Stimulated activated CD4-positive, alpha-beta T cell treated with anti-CD3 and anti-CD28 coated beads, Interleukin-15, amount 100 ng/mL, for 24 hours (primary cell): ENCODE data around the gene NPM3.
A peak's percentile ranks its signal among the peaks of the same experiment; 100 is the strongest.

ENCODE experiments used
- DNase-seq: peaks from one replicate; pipeline ENCODE4 v3.0.0-alpha.2; 2020

NPM3 gene, protein sequence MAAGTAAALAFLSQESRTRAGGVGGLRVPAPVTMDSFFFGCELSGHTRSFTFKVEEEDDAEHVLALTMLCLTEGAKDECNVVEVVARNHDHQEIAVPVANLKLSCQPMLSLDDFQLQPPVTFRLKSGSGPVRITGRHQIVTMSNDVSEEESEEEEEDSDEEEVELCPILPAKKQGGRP

GRCh38 chr10:101782811-101783735, at the start of gene NPM3:
Gene NPM3, minus strand, starts transcription at chr10:101783446. Its CDS starts 56 bp downstream, at chr10:101783390.
- DNase-seq: peak; percentile 95

- DNase-seq: no peak
Observed at GRCh38 chr10:101832325-101832771, 49.1 kb upstream of the NPM3 start.

DNA sequence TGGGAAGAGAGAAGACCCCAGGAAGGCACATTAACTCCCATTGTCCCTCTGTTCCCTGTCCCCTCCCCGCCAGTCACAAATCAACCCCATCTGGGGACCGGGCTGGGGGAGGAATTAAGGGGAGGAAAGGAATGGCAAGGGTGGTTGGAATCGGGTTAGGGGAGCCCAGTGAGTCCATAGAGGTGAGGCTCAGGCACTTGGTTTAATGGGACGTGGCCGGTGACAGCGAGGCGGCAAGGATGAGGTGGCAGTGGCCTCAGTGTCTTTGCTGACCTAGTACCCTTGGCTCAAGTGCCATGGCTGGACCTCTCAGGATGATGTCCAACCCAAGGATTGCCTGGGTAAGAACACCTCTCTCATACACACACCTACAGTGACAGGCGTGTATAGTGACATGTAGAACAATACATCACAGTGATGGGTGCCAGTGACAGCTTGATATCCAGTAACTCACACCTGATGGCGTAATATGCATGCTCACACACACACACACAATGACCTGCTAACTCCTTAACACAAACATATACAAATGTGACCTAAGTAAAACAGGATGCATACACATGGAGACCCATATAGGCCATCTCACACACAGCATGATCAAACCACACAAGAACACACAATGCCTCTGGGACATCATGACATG, 48.0 kb upstream of the NPM3 start:
- no peak for DNase-seq

- DNase-seq: peak; percentile 93
Observed at GRCh38 chr10:101830322-101831168, 47.3 kb upstream of the NPM3 start.

DNA sequence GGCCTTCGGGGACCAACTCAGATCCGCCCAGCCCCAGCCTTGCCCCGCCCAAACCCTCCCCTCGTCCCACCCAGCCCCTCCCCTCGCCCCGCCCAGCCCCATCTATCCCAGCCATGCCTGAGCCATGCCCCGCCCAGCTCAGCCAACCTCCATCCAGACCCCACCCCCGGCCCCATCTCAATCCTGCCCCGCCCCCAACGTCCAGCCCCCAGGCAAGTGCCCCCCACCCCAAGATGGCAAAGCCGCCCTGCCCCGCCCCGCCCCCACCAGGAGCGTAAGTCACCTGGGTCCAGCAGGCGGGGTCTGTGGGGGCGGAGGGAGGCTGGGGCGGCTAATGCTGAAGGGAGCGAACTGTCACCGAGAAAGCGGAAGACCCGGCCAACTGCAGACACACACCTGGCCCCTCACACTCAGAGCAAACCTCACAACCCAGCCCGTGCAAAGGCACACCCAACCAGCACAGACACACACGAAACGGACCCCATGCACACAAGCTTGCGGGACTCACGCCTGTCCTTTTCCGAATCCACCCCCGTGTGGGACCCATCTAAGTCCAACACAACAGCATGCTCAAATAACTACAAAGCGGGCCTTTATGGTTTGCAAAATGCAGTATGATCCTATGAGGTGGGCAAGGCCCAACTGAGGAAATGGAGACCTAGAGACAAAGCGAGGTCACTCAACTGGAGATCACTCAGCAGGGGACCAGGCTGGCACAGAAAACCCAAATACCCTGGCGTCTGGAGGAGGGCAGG, 46.5 kb upstream of the NPM3 start:
- peak; percentile 68 for DNase-seq

DNA sequence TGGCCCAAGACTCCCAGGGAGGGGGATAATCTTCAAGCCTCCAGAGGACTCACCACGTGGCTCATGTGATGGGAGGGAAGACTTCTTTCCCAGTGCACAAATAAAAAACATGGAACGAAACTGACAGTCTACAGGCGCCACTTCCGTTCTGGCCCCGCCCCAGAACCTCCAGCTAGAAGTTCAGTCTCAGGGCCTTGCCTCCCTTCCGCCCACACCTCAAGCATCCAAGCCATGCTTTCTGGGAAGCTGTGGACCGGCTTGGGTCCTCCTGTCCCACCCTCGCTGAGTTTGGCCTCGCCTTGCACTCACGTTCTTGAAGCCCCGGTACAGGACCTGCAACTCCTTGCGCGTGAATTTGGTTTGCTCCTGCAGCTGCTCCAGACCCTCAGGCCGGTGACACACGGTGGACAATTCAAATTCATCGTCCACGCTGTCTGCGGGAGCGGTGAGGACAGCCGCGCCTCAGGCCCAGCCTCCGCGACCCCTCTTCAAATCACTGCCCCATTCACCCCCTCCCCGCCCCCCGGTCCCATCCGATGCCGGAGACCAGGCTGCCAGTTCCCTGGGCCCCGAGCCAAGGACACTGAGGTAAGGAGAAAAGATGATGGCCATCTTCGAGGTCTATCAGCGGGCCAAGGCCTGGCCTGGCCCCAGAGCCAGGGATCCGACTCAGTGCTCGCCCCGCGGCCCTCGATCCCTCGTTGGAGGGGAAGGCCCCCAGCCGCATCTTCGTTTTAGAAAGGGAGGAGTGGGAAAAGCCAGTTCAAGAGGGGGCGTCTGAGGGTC, 45.7 kb upstream of the NPM3 start:
- DNase-seq: no peak

DNA sequence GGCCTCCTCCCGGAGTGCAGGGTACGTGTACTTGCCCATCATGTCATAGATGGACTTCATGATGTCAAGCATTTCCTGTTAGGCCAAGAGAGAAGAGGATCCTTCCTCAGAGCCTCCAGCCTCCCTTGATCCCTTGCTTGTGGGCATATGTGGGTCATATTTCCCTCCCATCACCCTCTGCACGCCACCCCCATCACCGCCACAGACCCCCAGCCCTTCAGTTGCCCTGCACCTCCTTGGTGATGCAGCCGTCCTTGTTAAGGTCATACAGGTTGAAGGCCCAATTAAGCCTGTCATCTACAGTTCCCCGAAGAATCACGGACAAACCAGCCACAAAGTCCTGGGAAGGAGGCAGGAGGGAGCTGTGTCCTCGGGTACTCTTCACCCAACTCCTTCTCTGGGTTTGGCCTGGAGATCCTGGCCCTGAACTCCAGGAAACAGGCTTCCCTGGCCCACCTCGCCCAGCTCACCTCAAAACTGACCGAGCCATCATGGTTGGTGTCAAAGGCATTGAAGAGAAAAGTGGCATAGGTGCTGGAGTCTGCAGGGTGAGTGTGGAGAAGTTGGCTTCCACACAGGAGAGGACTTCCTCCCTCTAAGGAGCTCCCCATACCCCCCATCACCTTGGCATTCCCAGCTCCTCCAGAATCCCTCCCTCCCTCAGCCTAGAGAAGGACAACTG, 44.8 kb upstream of the NPM3 start:
- DNase-seq: no peak

DNA sequence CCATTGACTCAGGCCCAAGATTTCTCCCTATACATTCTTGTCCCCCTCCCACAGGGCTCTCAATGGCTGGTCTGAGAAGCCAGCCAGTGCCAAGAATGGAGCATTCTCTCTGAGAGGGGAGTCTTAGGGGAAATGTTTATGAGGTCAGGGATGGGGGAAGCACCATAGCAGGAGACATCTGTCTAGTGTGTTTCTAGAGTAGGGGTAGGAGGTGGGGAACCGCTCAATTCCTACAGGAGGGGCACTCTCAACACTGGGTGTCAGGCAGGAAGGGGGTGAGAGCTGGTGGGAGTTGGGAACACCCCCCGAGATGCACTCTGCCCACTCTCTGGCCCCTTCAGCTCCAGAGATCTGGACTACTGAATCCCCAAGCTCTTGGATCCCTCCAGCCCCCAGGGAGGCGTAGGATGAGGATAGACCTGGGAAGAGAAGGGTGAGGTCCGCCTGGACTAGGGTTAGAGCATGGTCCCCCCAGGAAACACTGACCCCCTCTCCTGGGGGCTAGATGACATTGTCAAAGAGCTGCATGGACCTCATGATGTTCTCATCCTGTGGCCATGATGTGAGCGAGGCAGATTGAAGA, 43.7 kb upstream of the NPM3 start:
- DNase-seq: no peak

- no peak for DNase-seq
Observed at GRCh38 chr10:101824736-101825135, 41.5 kb upstream of the NPM3 start.

- DNase-seq: no peak
Observed at GRCh38 chr10:101818872-101819633, 35.8 kb upstream of the NPM3 start.

DNA sequence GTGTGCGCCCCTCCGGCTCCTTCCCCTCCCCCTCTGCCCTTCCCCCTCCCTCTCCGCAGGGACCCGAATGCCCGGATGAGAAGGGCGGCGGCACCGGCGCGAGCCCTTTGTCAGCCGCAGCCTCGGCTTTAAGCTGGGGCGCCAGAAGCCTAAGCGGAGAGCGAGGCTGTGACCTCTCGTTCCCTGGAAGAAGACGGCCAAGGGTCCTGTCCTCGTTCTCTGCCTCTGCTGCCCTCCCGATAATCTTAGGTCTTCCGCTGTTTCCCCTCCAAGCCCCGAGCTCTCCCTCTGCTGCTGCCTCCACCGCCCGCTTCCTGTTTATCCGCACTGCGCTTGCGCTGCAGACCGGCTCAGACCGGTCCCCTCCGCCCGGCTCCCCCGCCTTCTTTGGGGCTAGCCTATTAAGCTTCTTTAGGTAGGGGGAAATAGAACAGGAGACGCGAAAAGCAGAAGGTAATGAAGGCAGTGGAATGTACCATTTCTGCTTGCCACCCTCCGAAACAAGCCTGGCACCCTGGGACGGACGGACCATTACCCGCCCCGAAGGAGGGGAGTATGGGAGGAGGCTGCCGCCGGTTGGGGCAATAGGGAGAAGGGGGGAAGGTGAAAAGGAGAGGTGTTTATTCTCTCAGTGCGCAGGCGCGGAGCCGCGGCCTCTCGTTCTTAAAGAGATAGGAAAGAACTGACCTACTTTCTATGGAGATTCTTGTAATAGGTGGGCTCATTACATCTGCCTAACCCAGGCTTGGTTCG, 35.0 kb upstream of the NPM3 start, which contains the start of gene OGA:
Gene OGA, minus strand, starts transcription at position 326 of the 753 bp plus-strand sequence. CDS start 422 bp downstream, outside the sequence.
- DNase-seq: peak; percentile 97

DNA sequence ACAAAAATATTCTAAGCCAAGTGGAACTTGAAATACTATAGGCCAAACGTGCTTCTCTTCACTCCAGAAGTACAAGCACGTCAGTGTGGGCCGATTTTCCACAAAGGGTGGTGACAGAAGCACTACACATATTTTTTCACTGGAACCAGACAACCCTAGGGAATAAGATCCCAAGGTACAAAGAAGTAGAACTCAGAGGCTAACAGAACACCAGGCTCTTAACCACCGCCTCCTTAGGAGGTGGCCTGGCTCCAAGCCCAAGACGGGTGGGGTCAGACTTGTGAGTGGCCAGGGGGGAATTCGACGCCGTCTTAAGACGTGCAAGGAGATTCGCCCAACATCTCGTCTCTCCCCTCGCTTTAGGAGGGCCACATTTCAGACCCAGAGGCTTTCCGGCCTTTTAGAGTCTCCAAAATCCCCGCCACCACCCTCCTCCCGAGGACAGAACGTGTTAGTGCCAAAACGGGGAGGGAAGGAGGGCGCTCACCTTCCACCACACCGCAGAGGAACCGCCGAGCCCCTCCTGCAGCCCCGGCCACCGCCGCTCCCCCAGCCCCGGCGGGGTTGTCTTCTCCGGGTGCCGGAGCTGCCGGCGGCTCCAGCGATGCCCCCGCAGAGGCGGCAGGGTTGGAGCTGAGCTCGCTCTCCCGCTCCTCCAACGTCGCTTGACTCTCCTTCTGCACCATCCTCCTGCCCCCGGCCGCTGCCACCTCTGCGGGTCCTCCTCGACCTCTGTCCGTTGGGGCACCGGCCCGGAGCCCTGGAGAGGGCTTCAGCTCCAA, 34.3 kb upstream of the NPM3 start:
- peak; percentile 55 for DNase-seq

GRCh38 chr10:101816913-101817336, 33.7 kb upstream of the NPM3 start:
- DNase-seq: no peak

DNA sequence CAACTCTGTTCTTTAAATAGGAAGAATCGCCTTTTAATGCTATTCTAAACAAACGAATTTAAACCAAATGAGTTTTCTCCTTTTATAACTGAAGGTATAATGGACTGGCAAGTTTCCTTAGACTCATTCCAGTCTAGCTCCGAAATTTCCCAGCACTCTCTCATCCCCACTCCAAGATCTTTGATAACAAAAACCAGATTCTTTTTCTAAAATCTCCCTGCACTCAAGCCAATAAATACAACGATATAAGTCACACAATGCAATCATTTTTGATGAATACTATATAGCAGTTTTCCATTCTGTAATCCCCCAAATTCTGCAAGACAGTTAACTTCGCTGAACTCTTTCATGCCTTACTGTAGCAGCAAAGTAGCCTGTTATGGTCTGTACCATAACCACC, 33.1 kb upstream of the NPM3 start:
- no peak for DNase-seq

- DNase-seq: no peak
Observed at GRCh38 chr10:101814466-101815071, 31.3 kb upstream of the NPM3 start.

GRCh38 chr10:101812606-101813005, 29.4 kb upstream of the NPM3 start:
- no peak for DNase-seq

GRCh38 chr10:101807158-101807557, 23.9 kb upstream of the NPM3 start:
- DNase-seq: no peak
